HL-60 (cell line): Measurements from ENCODE around the gene SETD6.

Experiments
- CTCF ChIP-seq: IDR thresholded peaks from one replicate; pipeline ENCODE4 v1.5.1; 2011; ENCODE audit warnings: low read length, control low read depth, inconsistent platforms; ENCODE audit not compliant: insufficient read depth
- GABPA ChIP-seq: IDR thresholded peaks from 2 replicates; pipeline ENCODE4 v1.6.1; 2012; ENCODE audit warnings: low read depth
- POLR2AphosphoS5 ChIP-seq: IDR thresholded peaks from 2 replicates; pipeline ENCODE4 v1.6.1; 2012; ENCODE audit warnings: low read depth
- REST ChIP-seq: IDR thresholded peaks from 2 replicates; pipeline ENCODE4 v1.6.1; 2012; ENCODE audit warnings: low read depth; ENCODE audit not compliant: insufficient replicate concordance
- SPI1 ChIP-seq: IDR thresholded peaks from 2 replicates; pipeline ENCODE4 v1.6.1; 2012; ENCODE audit warnings: low read depth, mild to moderate bottlenecking, borderline replicate concordance

- TF ChIP-seq REST: no peak
- TF ChIP-seq CTCF: no peak
- no peak for TF ChIP-seq POLR2AphosphoS5
- no peak for TF ChIP-seq SPI1
- no peak for TF ChIP-seq GABPA
Observed at GRCh38 chr16:58503166-58503862, 12.0 kb upstream of the SETD6 start.
